DMS153 (cell line): ENCODE measurements around the gene MBP.
"Not testable (repeated sequence)": the region's sequence is repeated elsewhere in the genome, so short reads cannot be mapped to it uniquely, and the experiment has no call there.

Experiments
- DNase-seq: peaks from one replicate; lab custom pipeline; 2025; lab: John Stamatoyannopoulos, UW

Gene MBP

DNA sequence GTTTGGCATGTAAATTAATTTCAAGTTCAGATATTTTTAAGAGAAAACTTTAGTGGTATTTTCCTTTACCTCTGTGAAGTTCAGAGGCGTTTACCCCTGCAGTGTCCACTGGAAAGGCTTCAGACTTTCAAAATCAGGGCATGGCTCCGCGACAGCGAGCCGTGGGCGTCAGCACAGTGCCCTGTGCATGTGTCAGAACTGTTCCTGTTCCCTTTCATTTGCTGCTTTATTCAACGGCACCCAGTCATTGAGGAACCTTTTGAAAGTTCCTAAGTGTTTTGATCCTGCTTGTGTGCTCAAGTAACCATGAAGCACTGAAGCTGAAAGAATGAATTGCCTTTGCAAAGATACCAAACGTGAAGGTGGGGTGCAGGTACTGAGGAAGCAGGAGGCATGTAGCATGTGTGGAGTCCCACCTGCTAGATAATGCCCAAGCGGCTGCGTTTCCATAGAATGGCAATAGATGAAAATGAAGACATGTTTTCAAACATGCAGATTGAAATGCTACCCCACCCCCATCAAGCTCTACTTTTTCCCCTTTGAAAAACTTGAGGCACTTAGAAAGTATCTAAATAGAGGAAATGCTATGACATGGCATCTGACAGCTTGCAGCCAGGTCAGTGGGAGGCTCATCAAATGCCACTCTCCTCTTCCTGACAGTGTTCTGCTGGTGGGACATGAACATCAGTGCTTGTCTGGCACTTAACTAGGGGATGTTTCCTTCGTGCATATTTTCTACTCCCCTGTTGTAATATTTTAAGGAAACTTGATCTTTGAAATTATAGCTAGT, 161.6 kb downstream of the MBP start:
- DNase-seq = no peak

DNA sequence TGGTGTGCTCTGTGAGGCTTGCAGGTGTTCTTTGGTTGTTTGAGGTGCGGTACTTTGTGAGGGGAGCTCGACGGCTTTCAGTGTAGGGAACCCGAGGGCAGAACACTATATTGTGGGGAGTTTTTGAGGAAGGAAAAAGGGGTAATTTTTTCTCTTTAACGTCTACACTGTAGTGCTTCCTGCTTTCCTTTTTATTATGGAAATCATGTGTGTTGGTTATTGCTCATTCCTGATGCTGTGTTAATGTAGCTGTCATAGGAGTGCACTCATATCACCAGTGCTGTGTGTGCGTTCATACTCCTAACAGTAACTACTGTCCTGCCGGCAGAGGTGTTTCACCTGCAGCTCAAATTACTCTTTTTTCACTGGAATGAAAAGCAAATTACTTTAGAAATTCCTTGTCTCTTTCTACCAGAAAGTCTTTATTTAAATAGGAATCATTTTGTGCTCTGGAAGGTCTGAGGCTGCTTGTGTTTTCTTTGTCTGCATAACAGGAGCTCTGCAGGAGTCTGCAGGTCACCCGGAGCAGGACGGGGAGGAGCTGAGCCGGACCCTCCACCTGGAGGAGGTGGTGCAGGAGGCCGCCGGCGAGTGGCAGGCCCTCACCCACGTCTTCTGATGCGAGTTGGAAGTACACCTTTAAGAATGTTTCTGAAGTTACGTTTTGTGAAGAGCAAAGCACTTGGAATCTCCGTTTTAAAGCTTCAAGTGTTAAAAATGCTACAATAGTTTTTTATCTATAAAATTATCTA, 164.7 kb downstream of the MBP start:
- no peak for DNase-seq

DNA sequence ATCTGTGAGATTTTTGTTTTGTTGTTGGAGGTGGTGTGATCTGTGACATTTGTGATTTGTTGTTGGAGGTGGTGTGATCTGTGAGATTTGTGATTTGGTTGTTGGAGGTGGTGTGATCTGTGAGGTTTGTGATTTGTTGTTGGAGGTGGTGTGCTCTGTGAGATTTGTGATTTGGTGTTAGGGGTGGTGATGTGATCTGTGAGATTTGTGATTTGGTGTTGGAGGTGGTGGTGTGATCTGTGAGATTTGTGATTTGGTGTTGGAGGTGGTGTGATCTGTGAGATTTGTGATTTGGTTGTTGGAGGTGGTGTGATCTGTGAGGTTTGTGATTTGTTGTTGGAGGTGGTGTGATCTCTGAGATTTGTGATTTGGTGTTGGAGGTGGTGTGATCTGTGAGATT, 165.3 kb downstream of the MBP start:
- DNase-seq = not testable (repeated sequence)

DNA sequence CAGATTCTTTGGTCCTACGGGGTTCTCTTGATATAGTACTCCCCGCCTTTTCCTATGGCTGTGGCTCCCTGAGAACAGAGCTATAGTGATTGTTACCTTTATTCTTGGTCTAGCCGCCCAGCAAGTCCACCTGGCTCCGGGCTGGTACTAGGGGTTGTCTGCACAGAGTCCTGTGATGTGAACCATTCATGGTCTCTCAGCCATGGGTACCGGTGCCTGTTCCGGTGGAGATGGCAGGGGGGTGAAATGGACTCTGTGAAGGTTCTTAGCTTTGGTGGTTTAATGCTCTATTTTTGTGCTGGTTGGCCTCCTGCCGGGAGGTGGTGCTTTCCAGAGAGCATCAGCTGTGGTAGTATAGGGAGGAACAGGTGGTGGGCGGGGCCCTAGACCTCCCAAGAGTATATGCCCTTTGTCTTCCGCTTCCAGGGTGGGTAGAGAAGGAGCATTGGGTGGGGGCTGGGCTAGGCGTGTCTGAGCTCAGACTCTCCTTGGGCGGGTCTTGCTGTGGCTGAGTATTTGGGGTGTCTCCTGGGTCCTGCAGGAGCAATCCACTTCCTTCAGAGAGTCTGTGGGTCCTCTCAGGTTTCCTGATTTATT, 166.9 kb downstream of the MBP start:
- not testable (repeated sequence) for DNase-seq

DNA sequence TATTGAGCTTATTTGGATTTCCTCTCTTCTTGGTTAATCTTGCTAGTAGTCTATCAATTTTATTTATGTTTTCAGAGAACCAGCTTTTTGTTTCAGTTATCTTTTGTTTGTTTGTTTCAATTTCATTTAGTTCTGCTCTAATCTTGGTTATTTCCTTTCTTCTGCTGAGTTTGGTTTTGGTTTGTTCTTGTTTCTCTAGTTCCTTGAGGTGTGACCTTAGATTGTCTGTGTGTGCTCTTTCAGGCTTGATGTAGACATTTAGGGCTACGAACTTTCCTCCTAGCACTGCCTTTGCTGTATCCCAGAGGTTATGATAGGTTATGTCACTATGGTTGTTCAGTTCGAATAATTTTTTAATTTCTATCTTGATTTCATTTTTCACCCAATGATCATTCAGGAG, 168.6 kb downstream of the MBP start:
- DNase-seq = no peak

DNA sequence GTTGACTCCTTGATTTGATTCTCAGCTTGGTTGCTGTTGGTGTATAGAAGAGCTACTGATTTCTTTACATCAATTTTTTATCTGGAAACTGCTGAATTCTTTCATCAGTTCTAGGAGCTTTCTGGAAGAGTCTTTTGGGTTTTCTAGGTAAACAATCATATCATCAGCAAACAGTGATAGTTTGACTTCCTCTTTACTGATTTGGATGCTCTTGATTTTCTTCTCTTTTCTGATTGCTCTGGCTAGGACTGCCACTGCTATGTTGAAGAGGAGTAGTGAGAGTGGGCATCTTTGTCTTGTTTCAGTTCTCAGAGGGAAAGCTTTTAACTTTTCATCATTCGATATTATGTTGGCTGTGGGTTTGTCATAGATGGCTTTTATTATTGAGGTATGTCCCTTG, 169.7 kb downstream of the MBP start:
- DNase-seq = no peak

DNA sequence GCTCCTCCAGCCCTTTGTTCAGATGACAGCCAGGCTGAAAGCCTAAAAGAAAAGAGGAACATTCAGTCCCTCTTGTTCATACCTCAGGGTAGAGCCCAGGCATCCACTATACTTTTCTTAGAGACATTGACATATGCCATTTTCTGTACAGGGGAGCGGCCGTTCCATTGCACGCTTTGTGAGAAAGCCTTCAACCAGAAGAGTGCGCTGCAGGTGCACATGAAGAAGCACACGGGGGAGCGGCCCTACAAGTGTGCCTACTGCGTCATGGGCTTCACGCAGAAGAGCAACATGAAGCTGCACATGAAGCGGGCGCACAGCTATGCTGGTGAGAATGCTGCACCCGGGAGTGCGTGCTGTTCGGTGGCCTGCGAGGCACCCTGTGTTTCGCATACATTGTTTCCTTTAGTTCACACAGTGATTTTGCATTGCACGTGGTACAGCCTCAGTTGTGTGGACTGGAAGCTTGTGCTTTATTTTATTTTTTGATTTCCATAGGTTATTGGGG, 172.0 kb downstream of the MBP start:
- DNase-seq = no peak

DNA sequence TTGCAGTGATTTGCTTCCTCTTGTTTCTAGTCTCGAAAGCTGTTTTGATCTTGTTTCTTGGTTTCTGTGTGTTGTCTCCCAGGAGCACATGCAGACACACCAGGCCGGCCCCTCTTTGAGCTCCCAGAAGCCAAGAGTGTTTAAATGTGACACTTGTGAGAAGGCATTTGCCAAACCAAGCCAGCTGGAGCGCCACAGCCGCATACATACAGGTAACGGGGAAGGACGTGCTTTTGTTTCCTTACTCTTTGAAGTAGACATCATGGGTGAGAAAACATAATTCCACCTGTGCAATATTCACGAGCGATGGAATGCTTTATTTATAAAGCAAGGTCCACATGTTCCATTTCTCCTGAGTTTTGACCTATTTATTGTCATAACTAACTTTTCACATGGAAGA, 173.0 kb downstream of the MBP start:
- no peak for DNase-seq

DNA sequence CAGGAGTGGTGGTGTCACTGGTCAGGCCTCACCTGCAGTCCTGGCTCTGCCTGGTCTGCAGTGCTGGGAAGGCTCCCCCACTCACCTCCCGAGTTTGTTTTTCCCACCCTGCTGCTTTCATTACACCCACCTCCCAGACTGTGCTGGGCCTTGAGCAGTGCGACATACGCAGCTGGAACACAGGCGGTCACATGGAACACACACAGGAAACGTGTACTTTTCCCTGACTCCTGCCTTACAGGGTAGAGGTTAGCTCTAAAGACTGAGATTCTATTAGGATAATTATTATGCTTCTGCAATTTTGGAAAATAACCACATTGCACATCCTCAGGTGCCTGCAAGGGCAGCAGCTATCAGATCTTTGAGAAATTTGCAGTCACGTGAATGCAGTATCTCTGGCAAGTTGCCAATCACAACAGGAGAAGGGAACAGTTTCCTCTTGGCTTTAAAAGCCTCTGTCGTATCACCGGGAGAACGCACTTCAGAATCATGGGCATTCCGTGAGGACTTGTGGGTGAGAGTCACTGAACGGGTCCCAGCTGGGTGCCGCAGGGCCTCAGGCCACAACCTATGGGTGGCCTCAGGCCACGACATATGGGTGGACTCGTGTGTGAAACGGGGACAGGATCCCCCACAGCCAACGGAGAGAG, 173.8 kb downstream of the MBP start:
- DNase-seq = peak; percentile 62

DNA sequence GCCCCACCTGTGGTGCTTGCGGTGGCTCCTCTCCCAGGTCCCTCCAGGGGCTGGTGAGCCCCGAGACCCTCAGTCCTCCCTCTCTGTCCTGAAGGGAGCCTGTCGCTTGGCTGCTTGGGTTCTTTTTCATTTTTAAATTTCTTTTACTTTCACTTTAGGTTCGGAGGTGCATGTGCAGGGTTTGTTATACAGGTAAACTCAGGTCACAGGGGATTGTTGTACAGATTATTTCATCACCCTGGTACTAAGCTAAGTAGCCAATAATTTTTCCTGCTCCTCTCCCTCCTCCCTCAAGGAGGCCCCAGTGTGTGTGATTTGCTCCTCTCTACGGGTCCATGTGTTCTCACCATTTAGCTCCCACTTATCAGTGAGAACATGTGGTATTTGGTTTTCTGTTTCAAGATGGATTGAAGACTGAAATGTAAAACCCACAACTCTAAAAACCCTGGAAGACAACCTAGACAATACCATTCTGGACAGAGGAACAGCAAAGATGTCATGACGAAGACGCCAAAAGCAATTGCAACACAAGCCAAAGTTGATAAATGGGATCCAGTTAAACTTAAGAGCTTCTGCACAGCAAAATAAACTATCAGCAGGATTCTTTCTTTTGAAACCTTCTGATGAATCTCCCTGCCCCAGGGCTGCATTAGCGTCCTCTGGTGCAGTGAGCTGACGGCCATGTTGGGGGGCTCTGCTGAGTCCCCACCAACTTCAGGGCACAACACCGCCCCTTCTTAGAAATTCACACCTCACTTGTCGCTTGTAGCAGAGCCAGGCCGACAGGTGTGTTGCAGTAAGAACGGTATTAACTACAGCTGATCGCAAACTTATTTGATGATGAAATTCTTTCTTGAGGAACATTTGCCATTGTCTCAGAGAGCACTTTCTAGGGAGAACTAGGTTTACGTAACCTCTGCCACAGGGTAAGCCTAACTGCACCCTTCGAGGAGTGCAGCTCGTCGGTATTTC, 174.9 kb downstream of the MBP start:
- no peak for DNase-seq

DNA sequence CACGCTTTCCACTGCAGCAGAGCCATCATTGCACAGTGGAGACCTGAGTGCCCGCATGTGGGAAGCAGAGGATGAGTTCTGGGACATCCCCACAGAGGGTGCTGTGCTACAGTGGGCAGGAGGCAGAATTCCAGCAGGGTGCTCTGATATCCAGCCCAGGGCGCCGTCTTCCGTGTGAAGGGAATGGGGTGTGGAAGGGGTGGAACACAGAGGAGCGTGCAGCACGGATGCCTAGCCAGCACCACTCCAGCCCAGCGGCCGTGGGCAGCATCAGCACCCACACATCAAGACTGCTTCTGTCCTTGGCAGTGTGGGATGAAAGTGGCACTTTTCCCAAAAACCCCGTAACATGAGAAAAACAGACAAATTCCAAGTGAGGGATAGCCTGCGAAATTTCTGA, 175.9 kb downstream of the MBP start:
- DNase-seq = no peak

DNA sequence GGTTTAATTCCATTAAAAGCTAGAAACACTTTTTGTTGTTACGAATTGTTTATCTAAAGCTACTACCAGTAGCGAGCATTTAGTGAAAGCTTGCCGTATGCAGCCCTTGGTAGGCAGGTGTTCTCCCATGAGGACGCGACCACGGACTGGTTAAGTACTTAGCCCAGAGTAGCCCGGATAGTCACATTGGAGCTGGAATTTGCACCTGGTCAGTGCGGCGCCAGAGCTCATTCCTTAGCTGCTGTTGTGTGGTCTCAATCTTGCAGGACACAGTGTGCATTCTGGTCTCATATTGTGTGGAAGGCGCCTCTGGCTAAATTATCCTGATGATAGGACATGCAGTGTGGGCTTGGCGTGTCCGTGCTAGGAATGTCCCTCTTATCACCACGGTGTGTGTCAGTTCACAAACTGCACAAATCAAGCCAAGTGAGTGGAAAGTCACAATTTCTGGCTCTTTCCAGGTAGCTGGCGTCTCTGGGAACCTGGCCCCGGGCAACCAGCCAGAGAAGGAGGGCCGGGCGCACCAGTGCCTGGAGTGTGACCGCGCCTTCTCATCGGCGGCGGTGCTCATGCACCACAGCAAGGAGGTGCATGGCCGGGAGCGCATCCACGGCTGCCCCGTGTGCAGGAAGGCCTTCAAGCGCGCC, 176.9 kb downstream of the MBP start:
- peak; percentile 57 for DNase-seq

DNA sequence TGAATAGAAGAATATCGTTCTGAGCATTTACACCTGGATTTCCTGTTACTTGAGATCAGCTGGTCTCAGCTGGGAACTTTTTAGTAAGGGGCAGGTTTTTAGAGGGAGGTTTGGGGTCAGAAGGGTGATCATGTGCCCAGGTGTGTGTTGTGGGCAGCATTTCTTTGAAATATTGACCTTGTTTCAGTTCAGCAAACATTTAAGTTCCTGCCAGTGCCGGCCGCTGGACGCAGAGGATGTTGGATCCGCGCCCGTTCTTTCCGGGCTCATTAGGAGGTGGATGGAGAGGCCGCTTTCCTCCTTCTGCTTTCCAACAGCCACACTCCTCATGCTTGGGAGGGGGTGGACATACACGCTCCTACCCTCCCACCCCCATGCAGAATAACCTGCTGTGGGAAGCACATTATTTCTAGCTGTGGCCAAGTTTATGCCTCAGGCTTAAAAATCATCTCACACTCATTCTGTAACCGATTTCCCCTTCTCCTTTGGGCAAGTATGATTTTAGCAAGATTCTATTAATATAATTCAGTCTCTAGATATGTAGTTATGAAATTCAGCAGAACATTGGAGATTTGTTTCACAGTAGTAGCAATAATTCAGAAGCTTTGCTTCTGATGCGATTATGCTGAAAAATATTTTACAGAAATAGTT, 178.9 kb downstream of the MBP start:
- DNase-seq = peak; percentile 47

DNA sequence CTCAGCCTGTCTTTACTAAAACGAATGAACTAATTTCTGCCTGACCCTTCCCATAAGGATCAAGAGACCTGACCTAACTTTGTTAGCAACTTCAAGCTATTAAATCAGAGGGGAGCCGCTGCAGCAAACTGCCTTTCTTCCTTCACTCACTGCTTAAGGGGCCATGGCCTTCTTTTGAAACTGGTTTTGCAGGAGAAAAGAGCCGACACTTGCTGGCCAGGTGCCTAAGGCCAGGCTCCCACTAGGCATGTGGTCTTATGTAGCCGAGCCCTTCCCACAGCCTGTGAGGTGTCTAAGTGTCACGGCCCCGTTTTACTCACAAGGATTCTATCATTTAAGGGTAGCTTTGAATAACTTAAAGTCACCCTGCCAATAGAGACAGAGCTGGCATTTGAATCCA, 179.4 kb downstream of the MBP start:
- no peak for DNase-seq

DNA sequence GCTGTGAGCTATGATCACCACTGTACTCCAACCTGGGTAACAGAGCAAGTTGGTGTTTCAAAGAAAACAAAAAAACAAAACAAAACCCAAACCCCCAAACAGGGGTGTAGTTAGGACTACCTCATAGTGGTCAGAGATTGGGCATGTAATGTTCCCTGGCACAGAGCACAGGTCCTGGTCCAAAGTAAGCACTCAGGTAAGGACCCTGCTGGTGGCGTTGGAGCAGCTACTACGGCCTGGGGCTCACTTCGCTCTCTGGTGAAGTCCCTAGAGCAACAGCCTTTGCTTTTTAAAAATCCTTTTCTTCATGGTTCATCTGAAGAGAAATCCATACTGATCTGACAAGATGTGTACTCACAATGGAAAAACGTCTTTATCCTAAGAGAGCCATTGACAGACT, 179.8 kb downstream of the MBP start:
- DNase-seq = no peak

DNA sequence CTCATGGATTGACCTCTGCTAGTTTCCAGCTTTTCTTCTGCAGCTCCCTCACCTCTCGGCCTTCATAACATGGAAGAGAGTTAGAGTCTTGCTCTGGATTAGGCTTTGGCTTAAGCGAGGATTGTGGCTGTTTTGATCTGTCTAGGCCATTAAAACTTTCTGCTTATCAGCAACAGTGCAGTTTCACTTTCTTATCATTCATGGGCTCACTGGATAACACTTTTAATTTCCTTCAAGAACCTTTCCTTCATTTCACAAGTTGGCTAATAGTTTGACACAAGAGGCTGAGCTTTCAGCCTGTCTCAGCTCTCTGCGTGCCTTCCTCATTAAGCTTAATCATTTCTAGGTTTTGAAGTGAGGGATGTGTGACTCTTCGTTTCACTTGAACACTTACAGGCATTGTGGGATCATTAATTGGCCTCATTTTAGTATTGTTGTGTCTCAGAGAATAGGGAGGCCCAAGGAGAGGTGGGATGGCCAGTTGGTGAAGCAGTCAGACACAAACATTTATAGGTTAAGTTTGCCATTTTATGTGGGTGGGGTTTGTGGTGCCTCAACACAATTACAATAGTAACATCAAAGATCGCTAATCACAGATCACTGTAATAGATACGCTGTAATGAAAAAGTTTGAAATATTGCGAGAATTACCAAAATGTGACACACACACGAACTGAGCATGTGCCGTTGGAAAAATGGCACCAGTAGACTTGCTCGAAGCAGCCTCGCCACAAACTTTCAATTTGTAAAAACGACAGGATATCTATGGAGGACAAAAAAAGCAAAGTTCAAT, 180.9 kb downstream of the MBP start:
- no peak for DNase-seq

DNA sequence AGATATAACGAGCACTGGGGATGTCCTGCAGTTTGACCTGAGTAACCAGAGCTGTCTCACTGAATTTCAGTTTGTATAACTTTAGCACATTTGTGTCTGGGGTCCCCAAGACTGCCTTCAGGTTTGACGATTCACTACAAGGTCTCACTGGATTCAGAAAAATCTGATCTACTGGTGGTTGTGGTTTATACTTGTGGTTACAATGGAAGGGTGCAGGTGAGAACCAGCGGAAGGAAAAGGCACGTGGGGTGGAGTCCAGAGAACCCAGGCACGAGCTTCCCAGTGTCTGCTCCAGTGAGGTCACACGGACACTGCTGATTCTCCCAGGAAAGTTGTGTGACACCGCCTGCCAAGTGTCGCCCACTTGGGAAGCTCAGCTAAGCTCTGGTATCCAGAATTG, 184.2 kb downstream of the MBP start:
- no peak for DNase-seq

DNA sequence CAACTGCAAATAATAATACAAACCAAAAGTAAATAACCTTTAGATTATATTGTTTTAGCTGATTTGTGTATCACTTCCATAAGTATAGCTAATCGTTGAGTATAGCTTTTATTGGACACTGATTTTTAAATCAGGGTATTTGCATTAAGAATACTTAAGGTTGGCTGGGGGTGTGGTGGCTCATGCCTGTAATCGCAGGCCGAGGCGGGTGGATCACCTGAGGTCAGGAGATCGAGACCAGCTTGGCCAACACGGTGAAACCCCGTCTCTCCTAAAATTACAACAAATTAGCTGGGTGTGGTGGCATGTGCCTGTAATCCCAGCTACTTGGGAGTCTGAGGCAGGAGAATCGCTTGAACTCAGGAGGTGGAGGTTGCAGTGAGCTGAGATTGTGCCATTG, 188.2 kb downstream of the MBP start:
- not testable (repeated sequence) for DNase-seq

DNA sequence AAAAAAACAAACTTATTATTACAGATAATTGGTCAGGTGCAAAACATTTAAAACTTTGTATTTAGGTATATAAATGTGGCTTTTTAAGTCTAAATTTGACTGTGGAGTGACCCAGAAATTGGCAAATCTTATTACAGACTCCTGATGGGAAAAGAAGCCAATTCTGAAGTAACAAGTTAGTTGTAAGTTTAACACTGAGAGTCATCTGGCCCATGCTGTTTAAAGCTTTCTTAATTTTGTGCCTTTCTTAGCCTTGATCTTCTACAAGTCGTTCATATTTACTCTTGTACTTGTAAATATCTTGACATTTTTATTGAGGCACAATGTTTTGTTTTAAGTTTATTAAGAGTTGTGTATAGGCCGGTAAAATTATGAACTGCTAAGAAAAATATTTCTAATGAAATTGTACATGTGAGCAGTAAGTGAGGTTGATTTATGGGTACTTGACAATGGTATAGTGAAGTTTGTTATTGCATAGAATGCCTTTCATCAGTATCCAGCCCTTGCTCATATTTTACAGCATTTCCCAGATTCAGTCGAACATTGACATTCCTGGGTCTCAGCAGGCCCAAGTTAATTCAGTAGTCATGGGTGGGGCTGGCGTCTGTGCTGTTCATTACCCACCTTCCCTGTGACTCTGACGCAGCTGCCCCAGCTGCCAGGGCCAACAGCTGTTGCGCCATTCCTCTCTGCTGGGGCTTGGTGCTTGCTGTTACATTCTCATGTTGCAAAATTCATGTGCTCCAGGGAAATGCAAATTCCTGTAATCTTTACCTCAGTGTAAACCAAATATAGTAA, 188.8 kb downstream of the MBP start:
- no peak for DNase-seq
